ENCODE measurements around the gene PPM1J.
"Not testable (repeated sequence)": the region's sequence is repeated elsewhere in the genome, so short reads cannot be mapped to it uniquely, and the experiment has no call there.

DNA sequence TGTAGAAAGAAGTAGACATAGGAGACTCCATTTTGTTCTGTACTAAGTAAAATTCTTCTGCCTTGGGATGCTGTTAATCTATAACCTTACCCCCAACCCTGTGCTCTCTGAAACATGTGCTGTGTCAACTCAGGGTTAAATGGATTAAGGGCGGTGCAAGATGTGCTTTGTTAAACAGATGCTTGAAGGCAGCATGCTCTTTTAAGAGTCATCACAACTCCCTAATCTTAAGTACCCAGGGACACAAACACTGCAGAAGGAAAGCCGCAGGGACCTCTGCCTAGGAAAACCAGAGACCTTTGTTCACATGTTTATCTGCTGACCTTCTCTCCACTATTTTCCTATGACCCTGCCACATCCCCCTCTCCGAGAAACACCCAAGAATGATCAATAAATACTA lies 13.9 kb upstream of the PPM1J start:
- not testable (repeated sequence) for TF ChIP-seq CHD4 (IDR thresholded peaks at IDR 0.05; ENCODE audit: insufficient read depth, insufficient replicate concordance, low read depth, low read length, poor library complexity, severe bottlenecking); CBX2 (IDR thresholded peaks at IDR 0.05; ENCODE audit: insufficient read depth, low read length, poor library complexity, severe bottlenecking); MEF2D (tag; conservative IDR thresholded peaks at IDR 0.05; ENCODE audit: low read depth); KLF1 (tag; IDR thresholded peaks at IDR 0.05)
- TF ChIP-seq, protein P1, sequence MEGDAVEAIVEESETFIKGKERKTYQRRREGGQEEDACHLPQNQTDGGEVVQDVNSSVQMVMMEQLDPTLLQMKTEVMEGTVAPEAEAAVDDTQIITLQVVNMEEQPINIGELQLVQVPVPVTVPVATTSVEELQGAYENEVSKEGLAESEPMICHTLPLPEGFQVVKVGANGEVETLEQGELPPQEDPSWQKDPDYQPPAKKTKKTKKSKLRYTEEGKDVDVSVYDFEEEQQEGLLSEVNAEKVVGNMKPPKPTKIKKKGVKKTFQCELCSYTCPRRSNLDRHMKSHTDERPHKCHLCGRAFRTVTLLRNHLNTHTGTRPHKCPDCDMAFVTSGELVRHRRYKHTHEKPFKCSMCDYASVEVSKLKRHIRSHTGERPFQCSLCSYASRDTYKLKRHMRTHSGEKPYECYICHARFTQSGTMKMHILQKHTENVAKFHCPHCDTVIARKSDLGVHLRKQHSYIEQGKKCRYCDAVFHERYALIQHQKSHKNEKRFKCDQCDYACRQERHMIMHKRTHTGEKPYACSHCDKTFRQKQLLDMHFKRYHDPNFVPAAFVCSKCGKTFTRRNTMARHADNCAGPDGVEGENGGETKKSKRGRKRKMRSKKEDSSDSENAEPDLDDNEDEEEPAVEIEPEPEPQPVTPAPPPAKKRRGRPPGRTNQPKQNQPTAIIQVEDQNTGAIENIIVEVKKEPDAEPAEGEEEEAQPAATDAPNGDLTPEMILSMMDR (IDR thresholded peaks at IDR 0.05 in 2 of 3, conservative IDR thresholded peaks at IDR 0.05 in 1 of 3; ENCODE audit: insufficient read depth in 2 of 3, low read depth in 1 of 3, low read length in 3 of 3), result not testable (repeated sequence)
